Measurements from ENCODE around the gene PPFIBP1. TPM values are rescaled to one million over a fixed set of nuclear protein-coding genes. Genes with fewer than 3 reads are reported as not detected.

Gene PPFIBP1
- total and polyA plus RNA-seq, 7 donors, result 5.9 to 63.1 (median 28.3) TPM

GRCh38 chr12:27616356-27617142 is 92.5 kb downstream of the PPFIBP1 start:
- no peaks in the 10 kb centered on the region for H3K9me3 ChIP-seq
- TF ChIP-seq CTCF (IDR thresholded peaks at IDR 0.05), result no peak
- 61 to 70% (median 69%) methylated on average over 5 of the region's 5 CpGs for WGBS, 3 donors
- H3K4me3 ChIP-seq, result no peak overlapping the region
- no peak for ATAC-seq
- no peaks in the 10 kb centered on the region for H3K36me3 ChIP-seq (ENCODE audit: insufficient read depth in 1 of 2, low read depth in 1 of 2)
- DNase-seq, result no peak
- peaks cover 17% of the 10 kb centered on the region for H3K4me1 ChIP-seq
- intact Hi-C loops (cut with DNase I), result no loop called here
- no peak overlapping the region for H3K27ac ChIP-seq
- no peaks in the 10 kb centered on the region for H3K27me3 ChIP-seq (ENCODE audit: insufficient read depth in 3 of 3, low read length in 2 of 3)

GRCh38 chr12:27618836-27619235 is 94.8 kb downstream of the PPFIBP1 start:
- H3K27me3 ChIP-seq (ENCODE audit: insufficient read depth in 3 of 3, low read length in 2 of 3), result no peaks in the 10 kb centered on the region
- WGBS, 3 donors, result 90 to 92% (median 91%) methylated on average over 7 of the region's 7 CpGs
- intact Hi-C loops (cut with DNase I), result no loop called here
- no peaks in the 10 kb centered on the region for H3K9me3 ChIP-seq
- DNase-seq (no peak), ATAC-seq (peak in 1 of 4 donors; percentile 10)
- no peaks in the 10 kb centered on the region for H3K36me3 ChIP-seq (ENCODE audit: insufficient read depth in 1 of 2, low read depth in 1 of 2)
- no peak overlapping the region for H3K4me3 ChIP-seq
- peak overlapping the region; percentile 31 for H3K27ac ChIP-seq
- H3K4me1 ChIP-seq, result peaks cover 21% of the 10 kb centered on the region
- TF ChIP-seq CTCF (IDR thresholded peaks at IDR 0.05), result no peak

- Histone ChIP-seq H3K27ac (no peak overlapping the region), H3K9me3 (no peaks in the 10 kb centered on the region), H3K4me1 (peaks cover 21% of the 10 kb centered on the region), H3K27me3 (ENCODE audit: insufficient read depth in 3 of 3, low read length in 2 of 3) (no peaks in the 10 kb centered on the region), H3K4me3 (no peak overlapping the region), H3K36me3 (ENCODE audit: insufficient read depth in 1 of 2, low read depth in 1 of 2) (no peaks in the 10 kb centered on the region)
- DNase-seq, result no peak
- no peak for TF ChIP-seq CTCF (IDR thresholded peaks at IDR 0.05)
- intact Hi-C loops (cut with DNase I), result no loop called here
- ATAC-seq, result peak; percentile 51 to 77 (median 60)
Measured at GRCh38 chr12:27619308-27619707, 95.3 kb downstream of the PPFIBP1 start.

- no peak for DNase-seq
- ATAC-seq, result no peak
- 75 to 90% (median 86%) methylated on average over 2 of the region's 2 CpGs for WGBS, 3 donors
Measured at GRCh38 chr12:27620121-27620520, 96.1 kb downstream of the PPFIBP1 start.

More at GRCh38 chr12:27620121-27620520, 96.1 kb downstream of the PPFIBP1 start:
- Histone ChIP-seq H3K36me3 (ENCODE audit: insufficient read depth in 1 of 2, low read depth in 1 of 2) (no peaks in the 10 kb centered on the region), H3K27ac (no peak overlapping the region), H3K4me1 (peaks cover 18% of the 10 kb centered on the region), H3K27me3 (ENCODE audit: insufficient read depth in 3 of 3, low read length in 2 of 3) (no peaks in the 10 kb centered on the region), H3K4me3 (no peak overlapping the region), H3K9me3 (no peaks in the 10 kb centered on the region)
- intact Hi-C loops (cut with DNase I), result no loop called here
- TF ChIP-seq CTCF (IDR thresholded peaks at IDR 0.05), result no peak

All from psoas muscle (tissue), 8 donors.